HG03460 (cell line): ENCODE data around the gene MYO1A.

Experiments used
- ATAC-seq: cut with Tn5 transposase; IDR thresholded peaks from one replicate; pipeline ENCODE4 v1.9.1; 2021; ENCODE audit not compliant: unreplicated experiment

MYO1A gene

GRCh38 chr12:57049890-57050289 lies at the start of gene MYO1A:
Gene MYO1A (minus strand): TSS chr12:57050129. CDS start chr12:57048323, 1,806 bp downstream.
- no peak for ATAC-seq

GRCh38 chr12:57099047-57099714 lies 49.3 kb upstream of the MYO1A start:
- no peak for ATAC-seq

- ATAC-seq: no peak
Observed at GRCh38 chr12:57098546-57098945, 48.6 kb upstream of the MYO1A start.

GRCh38 chr12:57097554-57097835 lies 47.6 kb upstream of the MYO1A start:
- ATAC-seq: no peak

GRCh38 chr12:57096748-57097553 lies 47.0 kb upstream of the MYO1A start:
- ATAC-seq: no peak

- ATAC-seq: no peak
Observed at GRCh38 chr12:57096099-57096572, 46.2 kb upstream of the MYO1A start.

- ATAC-seq: no peak
Observed at GRCh38 chr12:57095440-57095839, 45.5 kb upstream of the MYO1A start.

GRCh38 chr12:57094208-57095160 lies 44.6 kb upstream of the MYO1A start:
- no peak for ATAC-seq

GRCh38 chr12:57093415-57094207 lies 43.7 kb upstream of the MYO1A start:
- no peak for ATAC-seq

GRCh38 chr12:57092876-57093414 lies 43.0 kb upstream of the MYO1A start:
- ATAC-seq: no peak

- no peak for ATAC-seq
Observed at GRCh38 chr12:57092529-57092862, 42.6 kb upstream of the MYO1A start.

- ATAC-seq: no peak
Observed at GRCh38 chr12:57091638-57092528, 42.0 kb upstream of the MYO1A start.

- ATAC-seq: no peak
Observed at GRCh38 chr12:57090924-57091637, 41.2 kb upstream of the MYO1A start.

- no peak for ATAC-seq
Observed at GRCh38 chr12:57090490-57090889, 40.6 kb upstream of the MYO1A start.

- no peak for ATAC-seq
Observed at GRCh38 chr12:57089271-57090245, 39.6 kb upstream of the MYO1A start.

GRCh38 chr12:57088354-57089270 lies 38.7 kb upstream of the MYO1A start, which contains the start of gene NAB2:
Gene NAB2 (plus strand): TSS chr12:57089114. CDS start chr12:57089272, 158 bp downstream.
- ATAC-seq: peak; percentile 47
